ENCODE results near the gene AIFM1. TPM values are rescaled to one million over a fixed set of nuclear protein-coding genes. Genes with fewer than 3 reads are reported as not detected.

The AIFM1 gene
- polyA plus RNA-seq, 2 of the 4 experiments (the other 2 are of a cell fraction): 90.2 to 103 TPM

GRCh38 chrX:130120746-130121504 lies 44.7 kb downstream of the AIFM1 start (continued):
- TF ChIP-seq CTCF (IDR thresholded peaks at IDR 0.05): peak; percentile 70
- no peak for TF ChIP-seq RFX5 (IDR thresholded peaks at IDR 0.05)
- TF ChIP-seq ZFP36 (IDR thresholded peaks at IDR 0.05; ENCODE audit: borderline replicate concordance, partially characterized antibody): no peak
- TF ChIP-seq BCL3 (IDR thresholded peaks at IDR 0.05): no peak
- no peak for TF ChIP-seq ZSCAN20 (CRISPR knock-in tag; IDR thresholded peaks at IDR 0.05)
- TF ChIP-seq MAFK (IDR thresholded peaks at IDR 0.05; ENCODE audit: partially characterized antibody): peak; percentile 98

DNA sequence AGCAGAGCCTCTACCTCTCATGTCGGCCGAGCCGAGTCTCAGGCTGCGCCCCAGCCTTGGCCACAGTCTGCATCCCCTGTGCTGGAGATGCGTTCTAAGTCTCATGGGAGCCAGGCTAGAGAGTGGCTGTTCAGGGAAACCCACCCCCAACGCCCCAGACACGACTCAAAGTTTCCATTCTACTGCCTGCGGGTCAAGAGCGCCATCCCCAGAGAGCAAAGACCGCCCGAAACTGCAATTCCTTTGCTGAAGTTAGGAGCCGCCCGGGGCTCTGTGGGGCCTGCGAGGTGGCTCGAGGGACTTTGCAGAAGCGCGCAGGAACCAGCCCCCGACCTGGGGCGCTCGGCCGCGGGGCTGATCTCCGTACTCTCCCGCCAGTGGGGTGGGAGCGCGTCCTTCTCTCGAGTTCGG lies 45.3 kb downstream of the AIFM1 start:
- peak overlapping the region; percentile 94 to 100 for H3K27ac ChIP-seq
- no peak for FAIRE-seq
- peak; percentile 44 to 63 for ATAC-seq
- TF ChIP-seq ZC3H11A (IDR thresholded peaks at IDR 0.05): no peak
- H3K4me3 ChIP-seq: peak overlapping the region; percentile 46
- ChIA-PET CTCF (interaction anchor here (0.7 to 8.4 kb wide), 25 partner anchors 12 to 516 kb away, joined by 3 to 91 read pairs (median 4); no protein-coding TSS in a partner anchor), POLR2A (interaction anchor here (1.1 to 1.4 kb wide), 3 partner anchors 9 to 41 kb away, joined by 3 read pairs; no protein-coding TSS in a partner anchor)
- H3K4me1 ChIP-seq: peaks cover 30% of the 10 kb centered on the region
- peak overlapping the region; percentile 76 for H3K4me2 ChIP-seq
- DNase-seq (ENCODE audit: low read depth in 1 of 2, low spot score in 1 of 2): no peak
- 80% methylated on average over 8 of the region's 28 CpGs for WGBS (ENCODE audit: missing lambda C conversion rate)
- no peaks in the 10 kb centered on the region for H3K9me3 ChIP-seq

- Histone ChIP-seq H3K4me1 (peaks cover 30% of the 10 kb centered on the region), H3K27ac (peak overlapping the region in 1 of 2 experiments; percentile 69; a peak in 1 of 6 replicates), H3K4me2 (peak overlapping the region; percentile 9; the same call in 1 of the 3 replicates), H3K9me3 (no peaks in the 10 kb centered on the region), H3K4me3 (no peak overlapping the region)
- TF ChIP-seq GATA3 (IDR thresholded peaks at IDR 0.05; ENCODE audit: borderline replicate concordance) (no peak), EP300 (IDR thresholded peaks at IDR 0.05) (no peak), TP53 (CRISPR knock-in tag; IDR thresholded peaks at IDR 0.05) (no peak), EHMT2 (IDR thresholded peaks at IDR 0.05; ENCODE audit: low read depth) (no peak), KDM5A (IDR thresholded peaks at IDR 0.05) (no peak)
- TF ChIP-seq, protein P1, sequence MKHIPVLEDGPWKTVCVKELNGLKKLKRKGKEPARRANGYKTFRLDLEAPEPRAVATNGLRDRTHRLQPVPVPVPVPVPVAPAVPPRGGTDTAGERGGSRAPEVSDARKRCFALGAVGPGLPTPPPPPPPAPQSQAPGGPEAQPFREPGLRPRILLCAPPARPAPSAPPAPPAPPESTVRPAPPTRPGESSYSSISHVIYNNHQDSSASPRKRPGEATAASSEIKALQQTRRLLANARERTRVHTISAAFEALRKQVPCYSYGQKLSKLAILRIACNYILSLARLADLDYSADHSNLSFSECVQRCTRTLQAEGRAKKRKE (CRISPR knock-in tag; IDR thresholded peaks at IDR 0.05; ENCODE audit: low read depth): no peak
- TF ChIP-seq, protein P2, sequence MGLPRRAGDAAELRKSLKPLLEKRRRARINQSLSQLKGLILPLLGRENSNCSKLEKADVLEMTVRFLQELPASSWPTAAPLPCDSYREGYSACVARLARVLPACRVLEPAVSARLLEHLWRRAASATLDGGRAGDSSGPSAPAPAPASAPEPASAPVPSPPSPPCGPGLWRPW (IDR thresholded peaks at IDR 0.05): no peak
- ATAC-seq: no peak
- no peak for FAIRE-seq
- 78% methylated on average over 12 of the region's 14 CpGs for WGBS (ENCODE audit: missing lambda C conversion rate)
- ChIA-PET CTCF (interaction anchor here (0.6 to 8.4 kb wide), 12 partner anchors 12 to 515 kb away, joined by 3 to 91 read pairs (median 4); partner anchors contain the start of gene AIFM1), POLR2A (no interaction called here)
- DNase-seq (ENCODE audit: low read depth in 1 of 2, low spot score in 1 of 2): no peak
These were observed 46.2 kb downstream of the AIFM1 start for GRCh38 chrX:130119312-130119898.

All from A549 (cell line).